NCI-H128 (cell line): ENCODE results near the gene LPAR4.
"Not testable (repeated sequence)": the region's sequence is repeated elsewhere in the genome, so short reads cannot be mapped to it uniquely, and the experiment has no call there.

ENCODE experiments used
- DNase-seq: peaks from one replicate; lab custom pipeline; 2025; ENCODE audit not compliant: unreplicated experiment; lab: John Stamatoyannopoulos, UW

Gene LPAR4, protein sequence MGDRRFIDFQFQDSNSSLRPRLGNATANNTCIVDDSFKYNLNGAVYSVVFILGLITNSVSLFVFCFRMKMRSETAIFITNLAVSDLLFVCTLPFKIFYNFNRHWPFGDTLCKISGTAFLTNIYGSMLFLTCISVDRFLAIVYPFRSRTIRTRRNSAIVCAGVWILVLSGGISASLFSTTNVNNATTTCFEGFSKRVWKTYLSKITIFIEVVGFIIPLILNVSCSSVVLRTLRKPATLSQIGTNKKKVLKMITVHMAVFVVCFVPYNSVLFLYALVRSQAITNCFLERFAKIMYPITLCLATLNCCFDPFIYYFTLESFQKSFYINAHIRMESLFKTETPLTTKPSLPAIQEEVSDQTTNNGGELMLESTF

GRCh38 chrX:78747489-78747888 is at the start of gene LPAR4:
TSS of gene LPAR4 (plus strand) at chrX:78747720. CDS start at chrX:78754870, 7,150 bp downstream.
- no peak for DNase-seq

- DNase-seq, result no peak
These were observed 41.4 kb upstream of the LPAR4 start for GRCh38 chrX:78706071-78706470.

- DNase-seq, result no peak
These were observed 39.3 kb upstream of the LPAR4 start for GRCh38 chrX:78708262-78708661.

DNA sequence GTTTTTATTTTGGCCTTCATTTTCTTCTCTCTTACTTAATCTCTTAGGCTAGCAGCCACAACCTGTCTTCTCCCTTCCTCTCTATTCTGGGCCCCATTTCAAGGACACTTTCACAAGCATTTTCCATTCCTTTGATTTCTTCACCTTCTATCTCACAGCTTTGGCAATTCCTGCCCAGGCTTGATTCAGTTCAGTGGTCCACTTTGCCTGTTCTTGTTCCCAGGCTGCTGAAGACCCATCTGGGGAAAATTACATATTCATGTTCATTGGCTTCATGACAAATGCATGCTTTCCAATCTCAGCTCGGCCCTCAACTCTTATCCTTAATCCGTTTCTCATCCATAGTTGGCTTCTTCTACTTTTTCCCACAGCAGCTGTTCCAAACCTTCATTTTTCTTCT is 38.7 kb upstream of the LPAR4 start:
- no peak for DNase-seq

- no peak for DNase-seq
These were observed 37.3 kb upstream of the LPAR4 start for GRCh38 chrX:78710171-78710570.

GRCh38 chrX:78712336-78712735 is 35.2 kb upstream of the LPAR4 start:
- DNase-seq, result no peak

DNA sequence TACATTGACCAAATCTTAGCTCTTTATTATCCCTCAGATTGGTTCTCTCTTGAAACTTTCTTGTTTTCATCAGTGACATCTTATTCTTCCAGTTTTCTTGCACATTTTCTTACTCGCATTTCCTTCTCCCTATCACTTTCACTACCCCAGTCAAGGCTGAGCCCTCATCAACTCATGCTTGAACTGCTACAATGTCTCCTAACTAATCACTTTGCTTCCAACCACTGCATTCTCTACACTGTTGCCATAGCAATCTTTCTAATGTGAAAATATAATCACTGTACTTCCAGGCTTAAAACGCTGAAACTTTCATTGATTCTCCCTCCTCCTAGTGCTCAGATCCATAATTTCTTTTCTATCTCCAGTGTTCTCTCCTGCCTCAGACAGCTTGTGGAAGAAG is 22.2 kb upstream of the LPAR4 start:
- DNase-seq, result no peak

- no peak for DNase-seq
These were observed 1.0 kb upstream of the LPAR4 start for GRCh38 chrX:78746496-78746895.

DNA sequence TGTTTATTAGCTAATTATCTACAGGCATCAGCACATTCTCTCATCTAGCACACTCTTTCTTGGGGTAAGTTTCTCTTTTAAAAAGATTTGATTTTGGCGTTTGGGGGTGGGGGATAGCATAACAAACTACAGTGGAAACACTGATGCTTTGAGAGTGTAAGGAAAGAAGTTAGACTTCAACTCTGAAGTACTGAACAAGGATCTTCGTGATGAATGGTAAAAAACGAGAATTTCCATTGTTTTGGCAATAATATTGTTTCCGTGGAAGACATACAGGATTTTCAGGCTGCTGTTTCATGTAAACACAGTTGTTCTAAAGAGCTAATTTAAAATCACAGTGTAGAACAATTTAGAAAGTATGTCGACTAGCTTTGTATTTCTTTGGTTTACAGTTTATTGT is 451 bp downstream of the LPAR4 start:
- DNase-seq, result no peak

DNA sequence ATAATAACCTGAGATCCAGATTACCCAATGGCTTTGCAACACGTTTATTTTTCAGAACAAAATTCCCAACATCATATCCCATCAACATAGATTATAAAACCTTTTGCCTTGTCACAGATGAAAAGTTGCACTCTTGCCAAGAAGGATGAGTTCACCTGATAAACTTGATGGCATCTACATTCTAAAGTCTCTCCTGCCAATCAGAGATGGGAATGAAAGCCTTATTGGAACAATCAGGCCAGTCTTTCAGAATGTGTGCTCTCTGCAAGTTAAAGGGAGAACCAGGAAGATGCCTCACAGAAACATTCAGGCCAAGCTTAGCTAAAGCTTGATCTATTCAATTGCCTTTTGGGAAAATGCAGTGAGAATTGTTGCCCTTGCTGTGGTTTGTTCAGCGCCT is 1.3 kb downstream of the LPAR4 start:
- no peak for DNase-seq

GRCh38 chrX:78753571-78753970 is 6.1 kb downstream of the LPAR4 start:
- DNase-seq, result no peak

DNA sequence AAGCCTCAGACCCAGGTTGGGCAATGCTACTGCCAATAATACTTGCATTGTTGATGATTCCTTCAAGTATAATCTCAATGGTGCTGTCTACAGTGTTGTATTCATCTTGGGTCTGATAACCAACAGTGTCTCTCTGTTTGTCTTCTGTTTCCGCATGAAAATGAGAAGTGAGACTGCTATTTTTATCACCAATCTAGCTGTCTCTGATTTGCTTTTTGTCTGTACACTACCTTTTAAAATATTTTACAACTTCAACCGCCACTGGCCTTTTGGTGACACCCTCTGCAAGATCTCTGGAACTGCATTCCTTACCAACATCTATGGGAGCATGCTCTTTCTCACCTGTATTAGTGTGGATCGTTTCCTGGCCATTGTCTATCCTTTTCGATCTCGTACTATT is 7.4 kb downstream of the LPAR4 start:
- no peak for DNase-seq

- DNase-seq, result no peak
These were observed 11.6 kb downstream of the LPAR4 start for GRCh38 chrX:78759081-78759480.

- DNase-seq, result no peak
These were observed 21.7 kb downstream of the LPAR4 start for GRCh38 chrX:78769101-78769755.

- no peak for DNase-seq
These were observed 22.4 kb downstream of the LPAR4 start for GRCh38 chrX:78769946-78770345.

GRCh38 chrX:78796916-78797315 is 49.4 kb downstream of the LPAR4 start:
- no peak for DNase-seq

GRCh38 chrX:78800114-78800513 is 52.6 kb downstream of the LPAR4 start:
- DNase-seq, result no peak

- DNase-seq, result no peak
These were observed 53.2 kb downstream of the LPAR4 start for GRCh38 chrX:78800694-78801093.

DNA sequence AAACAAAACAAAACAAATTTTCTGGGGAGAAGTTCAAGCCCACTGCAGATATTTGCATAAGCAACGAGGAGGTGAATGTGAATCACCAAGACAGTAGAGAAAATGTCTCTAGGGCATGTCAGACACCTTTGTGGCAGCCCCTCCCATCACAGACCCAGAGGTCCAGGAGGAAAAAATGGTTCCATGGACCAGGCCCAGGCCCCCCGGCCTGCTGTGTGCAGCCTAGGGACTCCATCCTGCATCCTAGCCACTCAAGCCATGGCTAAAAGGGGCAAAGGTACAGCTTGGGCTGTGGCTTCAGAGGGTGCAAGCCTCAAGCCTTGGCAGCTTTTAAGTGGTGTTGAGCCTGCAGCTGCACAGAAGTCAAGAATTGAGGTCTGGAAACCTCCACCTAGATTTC is 54.0 kb downstream of the LPAR4 start:
- DNase-seq, result no peak

GRCh38 chrX:78802526-78802925 is 55.0 kb downstream of the LPAR4 start:
- DNase-seq, result not testable (repeated sequence)
